ENCODE data around the gene TRIM62.
"Not testable (repeated sequence)": the region's sequence is repeated elsewhere in the genome, so short reads cannot be mapped to it uniquely, and the experiment has no call there.

The TRIM62 gene

GRCh38 chr1:33133478-33134105 lies 48.3 kb downstream of the TRIM62 start:
- DNase-seq (ENCODE audit: low spot score): no peak

GRCh38 chr1:33132549-33132948 lies 49.3 kb downstream of the TRIM62 start:
- DNase-seq (ENCODE audit: low spot score): no peak

GRCh38 chr1:33131191-33131590 lies 50.7 kb downstream of the TRIM62 start:
- DNase-seq (ENCODE audit: low spot score): no peak

GRCh38 chr1:33130297-33130696 lies 51.5 kb downstream of the TRIM62 start:
- peak; percentile 86 for DNase-seq (ENCODE audit: low spot score)

GRCh38 chr1:33128781-33129180 lies 53.1 kb downstream of the TRIM62 start:
- no peak for DNase-seq (ENCODE audit: low spot score)

- peak; percentile 100 for DNase-seq (ENCODE audit: low spot score)
Observed at GRCh38 chr1:33127001-33127823, 54.6 kb downstream of the TRIM62 start.

- DNase-seq (ENCODE audit: low spot score): no peak
Observed at GRCh38 chr1:33126411-33127000, 55.3 kb downstream of the TRIM62 start.

GRCh38 chr1:33124647-33125046 lies 57.2 kb downstream of the TRIM62 start:
- DNase-seq (ENCODE audit: low spot score): not testable (repeated sequence)

- DNase-seq (ENCODE audit: low spot score): no peak
Observed at GRCh38 chr1:33123266-33123665, 58.6 kb downstream of the TRIM62 start.

GRCh38 chr1:33122483-33123178 lies 59.2 kb downstream of the TRIM62 start:
- DNase-seq (ENCODE audit: low spot score): no peak

GRCh38 chr1:33121728-33122127 lies 60.1 kb downstream of the TRIM62 start:
- DNase-seq (ENCODE audit: low spot score): no peak

GRCh38 chr1:33120436-33121231 lies 61.2 kb downstream of the TRIM62 start:
- DNase-seq (ENCODE audit: low spot score): no peak

- DNase-seq (ENCODE audit: low spot score): no peak
Observed at GRCh38 chr1:33119532-33120217, 62.2 kb downstream of the TRIM62 start.

GRCh38 chr1:33119050-33119449 lies 62.8 kb downstream of the TRIM62 start:
- no peak for DNase-seq (ENCODE audit: low spot score)

- no peak for DNase-seq (ENCODE audit: low spot score)
Observed at GRCh38 chr1:33118274-33118673, 63.6 kb downstream of the TRIM62 start.

- DNase-seq (ENCODE audit: low spot score): no peak
Observed at GRCh38 chr1:33117440-33118085, 64.3 kb downstream of the TRIM62 start.

- DNase-seq (ENCODE audit: low spot score): peak; percentile 56
Observed at GRCh38 chr1:33111965-33112364, 69.9 kb downstream of the TRIM62 start.

GRCh38 chr1:33110477-33110876 lies 71.4 kb downstream of the TRIM62 start:
- DNase-seq (ENCODE audit: low spot score): no peak

- not testable (repeated sequence) for DNase-seq (ENCODE audit: low spot score)
Observed at GRCh38 chr1:33100119-33100415, 81.8 kb downstream of the TRIM62 start.

GRCh38 chr1:33099290-33100118 lies 82.3 kb downstream of the TRIM62 start:
- peak; percentile 92 for DNase-seq (ENCODE audit: low spot score)
